Inferior parietal cortex (tissue), 1 donor: ENCODE results near the gene TUBB4B.

Experiments used
- DNase-seq: peaks from one replicate; pipeline ENCODE4 v3.0.0-alpha.2; 2016; ENCODE audit errors: extremely low spot score

The TUBB4B gene

DNA sequence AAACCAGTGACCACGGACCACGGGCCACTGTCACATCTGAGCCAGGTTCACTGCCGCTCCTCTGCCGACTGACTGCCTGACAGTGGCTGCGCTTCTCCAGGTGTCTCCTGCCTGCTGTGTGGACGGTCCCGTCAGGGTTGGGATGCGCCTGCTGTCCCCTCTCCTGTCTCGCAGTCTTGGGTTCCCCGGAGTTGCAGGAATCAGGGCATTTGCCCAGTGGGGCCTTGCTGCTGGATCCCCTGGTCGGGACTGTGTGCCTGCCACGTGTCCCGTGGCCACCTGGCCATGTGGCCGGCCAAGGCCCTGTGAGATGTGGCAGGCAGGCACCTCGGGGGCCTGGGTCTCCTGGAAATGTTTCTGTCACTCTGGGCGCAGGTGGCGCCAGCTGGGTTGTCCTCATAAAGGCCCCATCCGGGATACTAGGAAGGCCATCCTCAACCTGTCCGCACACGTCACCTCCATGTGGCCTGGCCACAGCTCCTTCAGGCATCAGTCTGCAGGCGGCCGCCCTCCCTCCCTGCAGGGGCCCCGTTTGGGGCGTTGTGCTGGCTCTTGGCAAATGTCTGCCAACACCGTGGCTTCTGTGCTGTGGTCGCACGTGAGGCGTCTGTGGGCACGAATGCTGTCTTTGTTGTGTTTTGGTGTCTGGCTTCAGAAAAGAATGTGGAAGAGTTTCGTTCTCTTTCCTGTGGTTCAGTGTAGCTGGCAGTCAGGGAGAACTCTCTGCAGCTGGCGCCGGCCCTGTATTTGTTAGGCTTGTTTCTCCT is 30.0 kb downstream of the TUBB4B start:
- no peak for DNase-seq

DNA sequence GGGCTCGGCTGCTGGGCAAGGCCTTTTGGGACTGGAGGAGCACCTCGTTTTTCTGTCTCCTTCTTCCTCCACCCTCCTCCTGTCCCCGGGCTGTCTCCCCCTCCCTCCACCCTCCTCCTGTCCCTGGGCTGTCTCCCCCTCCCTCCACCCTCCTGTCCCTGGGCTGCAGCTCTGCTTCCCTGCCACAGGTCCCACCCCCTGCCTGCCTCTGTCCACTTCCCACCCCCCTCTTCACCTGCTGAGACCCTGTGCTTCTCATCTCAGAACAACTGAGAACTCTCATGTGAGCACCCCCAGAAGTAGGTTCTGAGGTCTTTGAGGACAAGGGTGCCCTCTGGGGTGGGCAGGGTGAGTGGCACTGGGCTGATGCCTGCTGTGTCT is 30.6 kb downstream of the TUBB4B start:
- DNase-seq = no peak

DNA sequence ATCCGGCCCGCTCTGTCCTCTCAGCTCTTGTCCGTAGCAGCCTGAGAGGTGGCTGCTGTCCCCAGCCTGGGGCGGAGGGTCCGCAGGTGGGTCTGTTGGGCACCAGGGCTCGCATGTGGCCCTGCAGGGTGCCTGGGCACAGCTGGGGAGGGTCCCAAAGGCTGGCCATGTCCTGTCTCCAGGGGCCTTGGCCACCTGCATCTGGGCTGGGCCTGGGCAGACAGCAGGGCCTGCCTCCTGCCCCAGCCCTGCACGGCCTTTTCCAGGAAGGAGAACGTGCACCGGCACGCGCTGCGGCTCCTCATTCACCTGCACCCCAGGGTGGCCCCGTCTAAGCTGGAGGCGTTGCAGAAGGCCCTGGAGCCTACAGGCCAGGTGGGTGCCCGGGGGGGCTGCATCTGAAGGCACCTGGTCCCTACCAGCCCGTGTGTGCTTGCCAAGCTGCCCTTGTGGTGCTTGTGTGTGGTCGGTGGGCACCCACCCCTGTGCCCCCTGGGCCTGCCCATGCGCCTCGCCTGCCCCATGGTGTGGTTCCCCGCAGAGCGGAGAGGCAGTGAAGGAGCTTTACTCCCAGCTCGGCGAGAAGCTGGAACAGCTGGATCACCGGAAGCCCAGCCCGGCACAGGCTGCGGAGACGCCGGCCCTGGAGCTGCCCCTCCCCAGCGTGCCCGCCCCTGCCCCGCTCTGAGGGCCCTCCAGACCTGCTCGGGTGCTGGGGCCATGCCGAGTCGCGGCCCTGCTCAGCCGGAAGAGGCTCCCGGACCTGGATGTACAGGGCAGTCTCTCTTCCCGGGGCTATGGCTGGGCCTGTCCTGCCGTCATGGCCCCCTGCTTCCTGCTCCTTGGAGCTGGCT is 31.4 kb downstream of the TUBB4B start:
- no peak for DNase-seq

DNA sequence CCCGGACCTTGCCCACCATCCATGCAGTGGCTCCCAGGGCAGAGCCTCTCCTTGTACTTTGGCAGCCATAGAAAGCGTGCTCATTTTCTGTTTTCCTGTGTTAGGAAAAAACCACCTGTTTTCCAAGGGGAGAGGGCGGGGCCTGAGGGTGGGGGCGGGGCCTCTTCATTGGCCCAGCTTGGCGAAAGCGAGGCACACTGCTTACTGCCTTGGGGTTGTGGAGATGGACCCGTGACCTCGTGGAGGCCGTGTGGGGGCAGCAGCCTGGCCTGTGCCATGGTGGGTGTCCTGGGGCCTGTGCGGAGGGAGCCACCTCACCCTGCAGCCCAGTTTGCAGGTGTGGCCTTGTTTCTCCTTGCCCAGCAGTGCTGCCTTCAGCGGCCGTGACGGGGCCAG is 32.0 kb downstream of the TUBB4B start:
- no peak for DNase-seq

DNA sequence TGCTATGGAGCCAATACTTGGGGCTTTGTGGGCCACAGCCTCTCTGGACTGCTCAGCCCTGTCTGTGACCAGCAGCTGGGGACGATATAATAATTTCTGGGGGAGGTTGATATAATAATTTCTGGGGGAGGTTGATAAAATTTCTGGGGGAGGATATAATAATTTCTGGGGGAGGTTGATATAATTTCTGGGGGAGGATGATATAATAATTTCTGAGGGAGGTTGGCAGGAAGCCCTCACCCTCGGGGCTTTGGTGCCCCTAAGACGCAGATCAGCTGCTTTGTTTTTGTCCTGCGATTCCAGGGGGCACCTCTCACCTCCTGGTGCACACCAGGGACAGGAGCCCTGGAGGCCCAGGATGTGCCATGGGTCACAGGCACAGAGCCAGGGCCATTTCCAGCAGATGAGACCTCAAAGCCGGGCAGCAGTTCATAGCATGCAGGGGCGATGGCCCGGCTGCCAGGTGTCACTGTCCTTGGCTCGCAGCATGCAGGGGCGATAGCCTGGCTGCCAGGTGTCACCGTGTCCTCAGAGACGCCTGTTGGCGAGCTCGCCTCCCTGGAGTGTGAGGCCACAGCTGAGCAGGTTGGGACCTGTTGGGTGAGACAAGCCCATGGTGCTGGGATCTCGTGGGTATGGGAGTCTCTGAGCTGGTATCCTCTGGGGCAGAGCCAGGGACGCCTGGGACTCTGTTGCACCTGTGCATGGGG is 32.7 kb downstream of the TUBB4B start:
- DNase-seq = no peak

DNA sequence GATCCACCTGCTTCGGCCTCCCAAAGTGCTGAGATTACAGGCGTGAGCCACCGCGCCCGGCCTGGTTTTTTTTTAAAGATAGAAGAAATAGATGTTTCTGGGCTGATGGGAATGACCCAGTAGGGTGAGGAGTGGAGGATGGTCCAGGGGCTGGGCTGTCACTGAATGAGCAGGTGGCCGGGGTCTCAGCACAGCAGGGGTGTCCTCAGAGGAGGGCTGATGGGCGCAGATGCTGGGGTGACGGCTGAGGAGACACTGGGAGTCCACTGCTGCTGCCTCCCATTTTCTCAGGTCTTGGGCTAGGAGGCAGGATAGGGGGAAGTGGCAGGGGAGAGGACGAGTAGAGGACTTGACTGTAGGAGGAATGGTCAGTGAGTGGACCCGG is 34.1 kb downstream of the TUBB4B start:
- DNase-seq = no peak

DNA sequence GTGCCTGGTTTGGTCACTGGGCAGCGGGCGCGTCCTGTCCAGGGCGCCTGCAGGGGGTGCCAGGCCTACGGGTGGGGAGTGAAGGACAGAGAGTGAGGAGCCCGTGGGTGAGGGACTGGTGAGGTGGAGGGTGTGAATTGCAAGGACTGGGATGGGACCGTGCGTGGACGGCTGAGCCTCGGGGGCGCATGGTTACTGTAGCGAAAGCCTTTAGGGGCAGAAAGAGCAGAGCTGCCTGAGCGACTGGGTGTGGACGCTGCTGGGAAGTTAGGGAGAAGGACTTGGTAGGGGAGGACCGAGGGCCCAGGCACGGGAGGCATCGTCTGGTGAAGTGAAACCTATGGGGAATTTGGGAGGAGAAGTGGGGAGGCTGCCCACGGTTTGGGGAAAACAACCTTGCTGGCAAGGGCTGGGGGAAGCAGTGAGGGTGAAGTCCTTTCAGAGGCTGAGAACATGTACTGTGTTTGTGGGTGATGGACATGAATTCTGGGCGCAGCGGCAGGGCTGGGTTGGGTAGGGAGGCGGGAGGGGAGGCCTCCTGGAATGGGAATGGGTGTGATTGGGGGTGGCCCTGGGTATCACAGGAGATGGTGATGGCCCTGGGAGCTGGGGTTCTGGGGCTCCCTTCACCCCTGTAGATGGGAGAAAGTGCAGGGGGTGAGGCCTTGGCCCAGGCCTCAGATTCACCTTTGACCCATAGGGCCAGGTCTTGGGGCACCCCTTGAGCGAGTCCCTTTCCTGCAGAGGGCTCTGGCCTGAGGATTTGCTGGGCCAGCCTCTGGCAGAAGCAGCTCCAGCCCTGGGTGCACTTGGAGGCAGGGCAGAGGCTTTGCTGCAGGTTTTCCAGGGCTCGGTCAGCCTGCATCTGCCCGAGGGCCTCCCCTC is 34.7 kb downstream of the TUBB4B start:
- no peak for DNase-seq

DNA sequence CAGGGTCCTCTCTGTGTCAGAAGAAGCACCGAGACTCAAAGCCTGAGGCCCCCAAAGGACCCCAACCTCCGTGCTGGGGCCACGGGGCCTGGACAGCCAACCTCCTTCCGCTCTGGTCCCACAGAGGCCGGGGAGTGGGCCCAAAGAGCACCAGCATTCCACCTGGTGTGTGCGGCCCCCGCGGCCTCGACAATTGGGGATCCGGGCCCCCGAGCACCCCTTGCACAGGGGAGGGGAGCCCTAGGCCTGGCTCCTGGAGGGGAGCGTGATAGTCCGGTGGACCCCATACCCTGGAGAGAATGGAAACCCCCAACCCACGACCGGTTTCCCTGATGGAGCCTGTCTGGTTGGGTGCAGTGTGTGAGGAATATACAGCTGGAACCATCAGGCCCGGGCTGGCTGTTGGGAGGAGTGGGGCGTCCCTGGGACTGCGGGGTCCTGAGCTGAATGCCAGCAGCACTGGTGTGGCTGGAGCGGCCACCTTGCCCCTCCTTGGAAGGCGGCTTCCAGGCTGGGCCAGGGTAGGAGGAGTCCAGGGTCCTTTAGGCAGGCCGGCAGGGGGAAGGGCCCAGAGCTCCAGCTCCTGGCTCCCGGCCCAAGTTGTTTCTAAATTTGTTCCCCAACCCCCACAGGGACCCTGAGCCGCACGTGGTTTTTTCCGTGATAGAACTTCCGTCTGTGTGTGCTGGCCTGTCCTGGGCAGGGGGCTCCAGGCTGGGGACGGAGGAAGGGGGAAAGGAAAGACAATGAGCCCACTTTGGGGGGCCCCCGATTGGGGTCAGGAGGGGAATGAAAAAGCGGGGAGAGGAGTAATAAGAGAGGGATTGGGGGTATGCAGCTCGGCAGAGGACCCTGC is 35.6 kb downstream of the TUBB4B start:
- DNase-seq = no peak

DNA sequence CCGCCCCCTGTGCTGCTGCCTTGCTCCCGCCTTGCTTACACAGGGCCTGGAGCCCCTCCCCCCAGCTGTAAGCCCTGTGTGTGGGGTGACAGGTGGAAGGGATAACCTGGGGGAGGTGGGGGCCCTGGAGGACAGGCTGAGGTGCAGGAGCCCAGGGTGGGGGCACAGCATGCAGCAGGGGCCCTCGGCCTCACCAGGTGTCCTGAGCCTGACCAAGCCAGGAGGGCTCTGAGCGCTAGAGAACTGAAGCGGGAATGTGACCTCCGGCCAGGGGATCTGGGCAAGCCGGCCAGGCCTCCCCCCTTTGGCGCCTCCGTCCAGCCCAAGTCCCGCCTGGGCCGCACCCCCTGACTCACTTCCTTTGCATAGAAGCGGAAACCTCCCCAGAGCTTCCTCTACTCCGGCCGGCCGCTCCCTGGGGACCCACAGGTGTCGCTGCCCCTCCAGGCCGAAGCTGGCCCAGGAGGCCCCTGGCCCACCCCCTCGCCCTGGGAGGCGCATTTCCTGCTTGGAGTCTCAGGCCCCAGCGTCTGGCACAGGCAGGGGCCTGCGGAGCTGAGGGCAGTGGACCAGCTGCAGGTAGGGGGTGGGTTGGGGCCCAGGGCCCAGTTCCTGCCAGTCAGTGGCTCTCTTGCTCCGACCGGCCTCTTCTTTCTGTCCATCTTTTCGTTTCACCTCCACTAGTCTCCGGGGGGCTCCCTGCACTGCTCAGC is 36.4 kb downstream of the TUBB4B start, which contains the start of gene TOR4A:
TOR4A (plus strand) TSS at position 398 of the 713 bp plus-strand sequence. CDS start 964 bp downstream, outside the sequence.
- no peak for DNase-seq

DNA sequence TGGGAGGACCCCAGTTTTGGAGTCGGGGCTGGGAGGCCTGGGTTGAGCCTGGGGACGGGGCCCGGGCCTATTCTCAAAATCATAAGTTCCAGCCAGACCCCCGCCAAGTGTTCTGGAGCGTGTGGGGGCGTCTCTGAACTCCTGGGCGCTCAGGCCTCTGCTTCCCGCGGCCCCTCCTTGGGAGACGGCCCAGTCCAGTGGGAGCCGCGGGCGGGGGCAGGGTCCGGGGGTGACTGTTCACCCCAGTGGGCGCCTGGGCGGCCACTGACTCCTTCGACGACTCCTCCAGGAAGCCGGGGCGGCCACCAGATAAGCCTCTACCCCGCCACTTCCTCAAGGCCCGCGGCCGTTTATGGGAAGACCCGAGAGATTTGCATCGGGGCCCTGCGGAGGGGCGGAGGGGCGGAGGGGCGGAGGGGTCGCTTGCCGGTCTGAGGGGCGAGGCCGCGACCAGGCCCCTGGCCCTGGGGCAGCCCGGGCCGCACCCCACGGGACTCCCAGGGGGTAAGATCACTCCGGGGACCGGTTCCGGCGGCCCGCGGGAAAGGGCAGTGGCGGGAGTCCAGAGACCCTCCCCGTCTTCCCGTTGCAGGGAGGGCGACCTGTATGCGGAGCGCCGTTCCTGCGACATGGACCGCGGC is 37.1 kb downstream of the TUBB4B start:
- DNase-seq = no peak

DNA sequence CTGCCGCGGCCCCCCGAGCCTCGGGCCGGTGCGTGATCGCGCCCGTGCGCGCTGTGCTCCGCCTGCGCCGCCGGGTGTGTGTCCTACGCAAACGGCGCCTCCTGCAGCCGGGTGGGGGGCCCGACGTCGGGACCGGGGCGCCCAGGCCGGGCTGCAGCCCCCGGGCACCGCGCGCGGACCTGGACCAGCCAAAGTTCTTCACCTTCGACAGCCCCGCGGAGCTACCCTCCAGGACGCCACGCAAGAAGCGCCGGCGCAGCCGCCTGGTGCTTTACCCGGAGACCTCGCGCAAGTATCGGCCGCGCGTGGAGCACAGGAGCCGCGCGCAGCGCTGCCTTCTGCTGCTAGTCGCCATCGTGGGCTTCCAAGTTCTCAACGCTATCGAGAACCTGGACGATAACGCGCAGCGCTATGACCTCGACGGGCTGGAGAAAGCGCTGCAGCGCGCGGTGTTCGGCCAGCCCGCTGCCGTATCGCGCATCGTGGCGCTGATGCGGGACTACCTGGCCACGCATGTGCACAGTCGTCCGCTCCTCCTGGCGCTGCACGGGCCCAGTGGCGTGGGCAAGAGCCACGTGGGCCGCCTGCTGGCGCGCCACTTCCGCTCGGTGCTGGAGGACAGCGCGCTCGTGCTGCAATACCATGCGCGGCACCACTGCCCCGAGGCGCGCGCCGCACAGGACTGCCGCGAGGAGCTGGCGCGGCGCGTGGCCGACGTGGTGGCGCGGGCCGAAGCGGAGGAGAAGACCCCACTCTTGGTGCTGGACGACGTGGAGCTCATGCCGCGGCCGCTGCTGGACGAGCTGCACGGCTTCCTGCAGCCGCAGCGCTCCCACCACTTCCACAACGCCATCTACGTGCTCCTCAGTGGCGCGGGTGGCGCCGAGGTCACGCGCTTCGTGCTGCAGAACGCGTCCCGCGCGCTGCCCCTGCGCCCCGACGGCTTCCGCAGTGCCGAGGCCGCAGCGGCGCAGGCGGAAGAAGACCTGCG is 37.9 kb downstream of the TUBB4B start:
- no peak for DNase-seq

DNA sequence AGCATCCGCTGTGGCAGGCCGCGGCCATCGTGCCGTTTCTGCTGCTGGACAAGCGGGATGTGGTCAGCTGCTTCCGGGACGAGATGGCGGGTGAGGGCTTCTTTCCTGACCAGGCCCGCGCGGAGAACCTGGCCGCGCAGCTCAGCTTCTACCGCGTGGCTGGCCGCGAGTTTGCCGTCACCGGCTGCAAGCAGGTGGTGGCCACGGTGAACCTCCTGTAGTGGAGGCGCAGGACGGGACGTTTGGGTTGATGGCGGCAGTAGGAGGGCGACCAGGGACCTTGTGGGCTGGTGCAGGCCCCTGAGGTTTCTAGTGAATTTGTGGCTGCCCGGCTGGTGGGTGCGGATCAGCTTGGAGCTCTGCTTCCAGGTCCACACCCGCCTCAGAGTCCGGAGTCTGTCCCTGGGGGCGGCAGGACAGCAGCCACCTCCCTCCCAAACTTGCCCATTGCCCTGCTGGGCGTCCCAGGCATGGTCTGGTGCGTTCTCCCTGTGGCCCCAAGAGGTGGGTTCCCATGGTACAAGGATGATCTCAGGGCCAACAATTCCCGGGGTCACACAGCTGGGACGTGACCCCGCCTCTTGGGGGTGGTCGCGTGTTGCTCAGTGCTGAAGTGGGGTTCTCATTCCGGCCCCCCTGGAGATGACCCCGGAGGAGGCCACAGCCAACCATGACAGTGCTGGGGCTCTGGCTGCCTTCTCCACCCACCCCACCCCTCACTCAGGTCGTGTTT is 38.8 kb downstream of the TUBB4B start:
- no peak for DNase-seq

DNA sequence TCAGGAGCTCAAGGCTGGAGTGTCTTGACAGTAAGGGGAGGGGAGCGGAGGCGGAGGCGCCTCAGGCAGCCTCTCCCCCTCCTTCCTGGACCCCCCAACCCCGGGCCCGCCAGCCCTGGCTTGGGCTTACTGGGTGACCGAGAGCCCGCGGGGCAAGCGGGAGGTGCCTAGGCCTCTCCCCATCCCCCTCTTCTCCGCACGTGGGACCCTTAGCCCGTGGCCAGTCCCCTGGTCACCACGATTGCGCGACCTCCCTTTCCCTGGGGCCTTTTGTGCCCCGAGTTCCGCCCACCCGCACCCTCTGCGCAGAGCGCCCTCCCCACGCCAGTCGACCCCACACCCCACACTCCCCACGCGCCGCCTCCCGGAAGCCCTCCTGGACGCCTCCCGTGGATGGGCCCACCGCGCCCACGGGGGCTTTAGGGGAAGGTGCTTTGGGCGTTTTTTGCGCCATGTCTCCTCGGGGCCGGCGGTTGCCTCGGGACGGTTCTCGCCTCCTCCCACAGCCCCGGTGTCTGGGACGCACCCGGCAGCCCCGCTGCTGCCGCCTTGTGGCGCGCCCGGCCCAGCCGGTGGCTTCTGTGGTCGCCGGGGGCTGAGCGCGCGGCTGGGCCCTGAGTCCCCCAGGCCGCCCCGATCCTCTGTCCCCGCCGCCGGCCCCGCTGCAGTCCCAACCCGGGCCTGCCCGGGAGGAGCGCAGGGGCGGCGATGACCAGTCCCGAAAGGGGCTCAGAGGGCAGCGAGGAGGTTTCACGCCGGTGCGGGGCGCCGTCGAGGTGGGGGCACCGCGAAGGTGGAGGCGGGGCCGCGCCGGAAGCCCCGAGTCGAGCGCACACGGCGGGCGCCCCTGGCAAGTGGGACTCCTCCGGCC is 39.6 kb downstream of the TUBB4B start:
- DNase-seq = no peak

DNA sequence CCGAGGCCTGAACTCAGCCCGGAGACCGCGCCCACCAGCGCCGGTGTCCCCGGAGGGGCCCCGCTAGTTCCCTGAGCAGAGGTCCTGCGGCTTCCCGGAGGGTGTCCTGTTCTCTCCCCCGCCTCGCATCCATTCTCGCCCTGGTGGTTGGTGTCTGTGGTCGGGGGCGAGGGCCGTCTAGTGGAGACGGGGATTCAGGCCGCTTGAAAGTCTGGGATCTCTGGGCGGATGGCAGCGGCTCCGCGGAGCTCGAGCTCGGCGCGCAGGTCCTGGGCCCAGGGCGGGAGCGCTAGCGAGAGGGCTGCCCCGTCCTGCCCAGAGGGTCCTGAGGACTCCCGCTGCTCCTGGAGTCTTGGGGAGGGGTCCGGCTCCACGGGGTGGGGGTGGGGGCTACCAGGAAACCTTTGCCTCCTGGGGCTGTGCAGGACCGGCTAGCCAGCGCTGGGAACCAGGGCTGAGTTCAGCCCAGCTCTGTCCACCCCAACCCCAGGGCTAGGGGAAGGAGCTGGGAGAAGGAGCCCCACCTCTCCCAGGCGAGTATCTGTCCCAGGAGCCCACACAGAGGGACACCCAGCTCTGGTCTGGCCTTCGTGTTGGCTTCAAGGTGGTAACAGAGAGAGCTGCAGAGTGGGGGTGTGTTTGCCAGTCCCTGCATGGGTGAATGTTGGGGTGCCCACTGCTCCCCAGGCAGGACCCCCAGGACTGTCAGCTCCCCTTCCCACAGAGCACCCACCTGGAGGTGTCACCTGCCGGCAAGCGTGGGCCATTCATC is 40.4 kb downstream of the TUBB4B start:
- DNase-seq = no peak

DNA sequence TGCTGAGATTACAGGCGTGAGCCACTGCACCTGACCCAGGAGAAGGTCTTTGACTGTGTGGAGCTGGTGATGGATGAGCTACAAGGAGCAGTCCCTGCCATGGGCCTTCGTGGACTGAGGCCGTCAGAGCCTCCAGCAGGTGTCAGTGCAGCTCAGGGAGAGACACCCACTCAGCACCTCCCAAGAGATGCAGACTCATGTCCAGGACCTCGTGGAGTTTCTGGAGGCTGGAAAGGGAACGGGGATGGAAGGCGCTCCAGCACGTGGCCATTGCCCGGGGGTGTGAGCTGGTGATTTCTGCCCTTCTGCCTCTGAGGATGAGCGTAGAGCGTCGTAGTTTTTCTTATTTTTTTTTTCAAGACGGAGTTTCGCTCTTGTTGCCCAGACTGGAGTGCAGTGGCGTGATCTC is 45.9 kb downstream of the TUBB4B start:
- DNase-seq = no peak

DNA sequence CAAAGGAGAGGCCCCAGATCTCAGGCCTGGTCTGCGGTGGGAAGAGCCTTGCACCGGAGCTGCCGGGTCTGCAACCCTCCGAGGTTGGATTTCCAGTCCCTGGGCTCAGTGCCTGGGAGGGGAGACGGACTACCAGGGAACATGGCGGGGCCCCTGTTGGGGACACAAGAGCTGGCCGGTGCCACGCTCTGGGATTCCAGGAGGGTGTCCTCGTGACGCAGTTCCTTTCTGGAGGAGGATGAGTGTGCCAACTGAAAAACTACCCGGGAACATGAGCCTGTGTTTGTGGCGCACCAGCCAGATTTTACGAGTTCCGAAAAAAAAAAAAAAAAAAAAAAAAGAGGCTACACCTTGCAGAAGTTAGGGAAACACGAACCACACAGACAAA is 52.0 kb downstream of the TUBB4B start:
- DNase-seq = no peak
